Neural progenitor cell (in vitro differentiated cells): ENCODE measurements around the gene ATP23. TPM values are rescaled to one million over a fixed set of nuclear protein-coding genes. Genes with fewer than 3 reads are reported as not detected.

Source experiments
- DNase-seq: peaks from one replicate; pipeline ENCODE4 v3.0.0-alpha.2; 2016; ENCODE audit warnings: low spot score
- H2AFZ ChIP-seq: fragments of 200-600 bp; sonication (generic); replicated peaks from 2 replicates; pipeline ENCODE4 v1.6.1; 2016; ENCODE audit warnings: antibody characterized with exemption
- H3F3A ChIP-seq: fragments of 200-600 bp; sonication (generic); 2 replicates; pipeline ENCODE4 v1.6.1; 2016; ENCODE audit warnings: antibody characterized with exemption, low read depth
- H3K27ac ChIP-seq: fragments of 200-600 bp; sonication (generic); 2 replicates; pipeline ENCODE4 v1.5.1; 2016; ENCODE audit warnings: mild to moderate bottlenecking
- H3K27me3 ChIP-seq: fragments of 200-600 bp; sonication (generic); 2 replicates; pipeline ENCODE4 v1.6.1; 2016; ENCODE audit warnings: mild to moderate bottlenecking, moderate library complexity
- H3K36me3 ChIP-seq: fragments of 200-600 bp; sonication (generic); 2 replicates; pipeline ENCODE4 v1.5.1; 2016
- H3K4me1 ChIP-seq: fragments of 200-600 bp; sonication (generic); 2 replicates; pipeline ENCODE4 v1.6.1; 2016; ENCODE audit warnings: mixed run types
- H3K4me2 ChIP-seq: fragments of 200-600 bp; sonication (generic); 2 replicates; pipeline ENCODE4 v1.6.1; 2016
- H3K4me3 ChIP-seq: fragments of 200-600 bp; sonication (generic); 2 replicates; pipeline ENCODE4 v1.5.1; 2016
- H3K79me2 ChIP-seq: fragments of 200-600 bp; sonication (generic); 2 replicates; pipeline ENCODE4 v1.6.1; 2016; ENCODE audit warnings: low read depth
- H3K9ac ChIP-seq: fragments of 200-600 bp; sonication (generic); 2 replicates; pipeline ENCODE4 v1.6.1; 2016
- H3K9me3 ChIP-seq: fragments of 200-600 bp; sonication (generic); 2 replicates; pipeline ENCODE4 v1.5.1; 2016; ENCODE audit warnings: low read depth
- H4K20me1 ChIP-seq: fragments of 200-600 bp; sonication (generic); 2 replicates; pipeline ENCODE4 v1.6.1; 2016; ENCODE audit warnings: low read depth
- H3K27ac Mint-ChIP-seq: 3 replicates; pipeline ENCODE4 v1.8.0; 2021; ENCODE audit warnings: mixed read lengths
- H3K27me3 Mint-ChIP-seq: 2 replicates; pipeline ENCODE4 v1.8.0; 2022; ENCODE audit warnings: low read depth, mild to moderate bottlenecking, inconsistent platforms, moderate library complexity, mixed read lengths; ENCODE audit not compliant: insufficient read depth
- H3K36me3 Mint-ChIP-seq: 3 replicates; pipeline ENCODE4 v1.8.0; 2021; ENCODE audit warnings: mixed read lengths
- H3K4me1 Mint-ChIP-seq: 3 replicates; pipeline ENCODE4 v1.8.0; 2021; ENCODE audit warnings: mixed read lengths
- H3K4me3 Mint-ChIP-seq: 3 replicates; pipeline ENCODE4 v1.8.0; 2021; ENCODE audit warnings: mild to moderate bottlenecking, moderate library complexity, mixed read lengths
- H3K9me3 Mint-ChIP-seq: 3 replicates; pipeline ENCODE4 v1.8.0; 2020; ENCODE audit warnings: mixed read lengths
- CTCF ChIP-seq: fragments of 200-600 bp; sonication (generic); IDR thresholded peaks from 2 replicates; pipeline ENCODE4 v1.5.1; 2017; ENCODE audit warnings: antibody characterized with exemption, mild to moderate bottlenecking
- EZH2 ChIP-seq: fragments of 200-600 bp; sonication (generic); IDR thresholded peaks from 2 replicates; pipeline ENCODE4 v1.6.1; 2017; ENCODE audit warnings: antibody characterized with exemption, mild to moderate bottlenecking, moderate library complexity
- EZH2phosphoT487 ChIP-seq: fragments of 200-600 bp; sonication (generic); IDR thresholded peaks from 2 replicates; pipeline ENCODE4 v1.6.1; 2017; ENCODE audit warnings: antibody characterized with exemption
- total RNA-seq: library from RNA; depleted of rRNA; stranded (reverse); fragments of >200 nt; gene quantifications from 2 replicates; pipeline ENCODE4 v1.2.3, GENCODE V29; 2015; ENCODE audit warnings: low replicate concordance

The ATP23 gene
- total RNA-seq, 1 donor from 2014 or later: 11.4 TPM

DNA sequence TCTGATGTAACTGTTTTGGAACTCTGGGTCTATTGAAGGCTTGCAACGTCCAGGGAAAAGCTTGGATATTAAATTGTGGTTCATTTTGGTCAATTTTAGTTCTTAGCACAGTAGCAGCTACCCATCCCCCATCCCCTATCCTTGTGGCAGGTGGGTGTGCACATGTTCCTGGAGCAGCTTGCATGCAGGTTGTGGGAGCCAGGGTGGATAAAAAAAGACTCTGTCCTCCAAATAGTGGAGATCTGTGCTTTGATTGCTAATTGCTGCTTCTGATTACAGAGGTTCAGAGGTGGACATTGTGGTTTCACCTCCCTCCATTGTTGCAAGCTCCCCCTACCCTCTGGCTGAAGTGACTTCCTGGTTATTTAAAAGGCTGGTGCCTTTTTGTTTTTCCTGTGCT is 23.1 kb downstream of the ATP23 start:
- H3K4me2 ChIP-seq: no peak overlapping the region
- Mint-ChIP-seq H3K27me3 (peaks cover 4% of the 10 kb centered on the region), H3K4me1 (no peaks in the 10 kb centered on the region), H3K36me3 (no peaks in the 10 kb centered on the region), H3K4me3 (no peak overlapping the region), H3K9me3 (peaks cover 6% of the 10 kb centered on the region), H3K27ac (no peak overlapping the region)
- DNase-seq: no peak
- H3K9me3 ChIP-seq: no peaks in the 10 kb centered on the region
- H3F3A ChIP-seq: no peaks in the 10 kb centered on the region
- H2AFZ ChIP-seq: no peak overlapping the region
- no peak for TF ChIP-seq EZH2
- TF ChIP-seq EZH2phosphoT487: no peak
- no peak for TF ChIP-seq CTCF
- H3K4me1 ChIP-seq: no peaks in the 10 kb centered on the region
- H3K27me3 ChIP-seq: no peaks in the 10 kb centered on the region
- H3K9ac ChIP-seq: no peak overlapping the region
- no peak overlapping the region for H3K27ac ChIP-seq
- no peak overlapping the region for H3K4me3 ChIP-seq
- no peaks in the 10 kb centered on the region for H3K36me3 ChIP-seq
- no peaks in the 10 kb centered on the region for H4K20me1 ChIP-seq
- no peaks in the 10 kb centered on the region for H3K79me2 ChIP-seq

- Mint-ChIP-seq H3K36me3 (no peaks in the 10 kb centered on the region), H3K4me3 (no peak overlapping the region), H3K27ac (no peak overlapping the region), H3K27me3 (no peaks in the 10 kb centered on the region), H3K4me1 (no peaks in the 10 kb centered on the region), H3K9me3 (peaks cover 6% of the 10 kb centered on the region)
- Histone ChIP-seq H3K36me3 (no peaks in the 10 kb centered on the region), H3K4me2 (no peak overlapping the region), H4K20me1 (no peaks in the 10 kb centered on the region), H3F3A (no peaks in the 10 kb centered on the region), H3K27me3 (no peaks in the 10 kb centered on the region), H3K9me3 (no peaks in the 10 kb centered on the region), H2AFZ (no peak overlapping the region), H3K27ac (no peak overlapping the region), H3K79me2 (no peaks in the 10 kb centered on the region), H3K4me3 (no peak overlapping the region), H3K4me1 (no peaks in the 10 kb centered on the region), H3K9ac (no peak overlapping the region)
- TF ChIP-seq EZH2phosphoT487 (no peak), CTCF (no peak), EZH2 (no peak)
- no peak for DNase-seq
Observed at GRCh38 chr12:57965766-57966165, 24.4 kb downstream of the ATP23 start.

DNA sequence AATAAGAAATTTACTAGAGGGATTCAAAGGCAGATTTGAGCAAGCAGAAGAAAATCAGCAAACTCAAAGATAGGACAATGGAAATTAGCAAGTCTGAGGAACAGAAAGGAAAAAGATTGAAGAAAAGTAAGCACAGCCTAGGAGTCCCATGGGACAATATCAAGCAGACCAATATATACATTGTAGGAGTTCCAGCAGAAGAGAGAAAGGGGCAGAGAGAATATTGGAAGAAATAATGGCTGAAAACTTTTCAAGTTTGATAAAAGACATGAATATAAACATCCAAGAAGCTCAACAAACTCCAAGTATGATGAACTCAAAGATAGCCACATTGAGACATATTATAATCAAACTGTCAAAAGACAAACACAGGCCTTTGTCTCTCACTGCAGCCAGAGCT is 25.2 kb downstream of the ATP23 start:
- H4K20me1 ChIP-seq: no peaks in the 10 kb centered on the region
- Mint-ChIP-seq H3K36me3 (no peaks in the 10 kb centered on the region), H3K4me3 (no peak overlapping the region), H3K27ac (no peak overlapping the region), H3K27me3 (no peaks in the 10 kb centered on the region), H3K4me1 (no peaks in the 10 kb centered on the region), H3K9me3 (peaks cover 6% of the 10 kb centered on the region)
- H2AFZ ChIP-seq: no peak overlapping the region
- H3K4me3 ChIP-seq: no peak overlapping the region
- no peaks in the 10 kb centered on the region for H3K27me3 ChIP-seq
- TF ChIP-seq CTCF (no peak), EZH2 (no peak), EZH2phosphoT487 (no peak)
- no peak overlapping the region for H3K9ac ChIP-seq
- H3K27ac ChIP-seq: no peak overlapping the region
- H3K9me3 ChIP-seq: no peaks in the 10 kb centered on the region
- H3K36me3 ChIP-seq: no peaks in the 10 kb centered on the region
- H3K79me2 ChIP-seq: no peaks in the 10 kb centered on the region
- no peaks in the 10 kb centered on the region for H3F3A ChIP-seq
- H3K4me2 ChIP-seq: no peak overlapping the region
- no peaks in the 10 kb centered on the region for H3K4me1 ChIP-seq
- DNase-seq: no peak
